ENCODE measurements around the gene VWA5A. TPM values are rescaled to one million over a fixed set of nuclear protein-coding genes. Genes with fewer than 3 reads are reported as not detected.
"Not testable (repeated sequence)": the region's sequence is repeated elsewhere in the genome, so short reads cannot be mapped to it uniquely, and the experiment has no call there.

Gene VWA5A
- total and polyA plus RNA-seq, 10 donors: 6.7 to 15.4 (median 11.7) TPM

DNA sequence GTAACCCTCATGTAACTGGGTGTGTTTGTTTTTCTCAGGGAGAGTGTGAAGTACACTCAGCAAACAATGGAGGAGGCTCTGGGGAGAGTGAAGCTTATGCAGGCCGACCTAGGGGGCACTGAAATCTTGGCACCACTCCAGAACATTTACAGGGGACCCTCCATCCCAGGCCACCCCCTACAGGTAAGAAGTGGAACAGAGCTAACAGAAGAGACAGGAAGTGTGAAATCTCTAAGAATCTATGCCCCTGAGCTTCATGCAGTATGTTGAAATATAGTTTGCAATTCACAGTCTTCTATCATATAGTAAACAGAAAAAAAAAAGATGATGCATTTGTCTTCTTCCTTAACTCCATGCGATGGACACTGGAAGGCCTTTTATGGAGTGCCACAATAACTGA is 8.4 kb downstream of the VWA5A start:
- TF ChIP-seq POLR2A (IDR thresholded peaks at IDR 0.05) (no peak), POLR2AphosphoS5 (IDR thresholded peaks at IDR 0.05) (no peak)
- TF ChIP-seq, protein P1, sequence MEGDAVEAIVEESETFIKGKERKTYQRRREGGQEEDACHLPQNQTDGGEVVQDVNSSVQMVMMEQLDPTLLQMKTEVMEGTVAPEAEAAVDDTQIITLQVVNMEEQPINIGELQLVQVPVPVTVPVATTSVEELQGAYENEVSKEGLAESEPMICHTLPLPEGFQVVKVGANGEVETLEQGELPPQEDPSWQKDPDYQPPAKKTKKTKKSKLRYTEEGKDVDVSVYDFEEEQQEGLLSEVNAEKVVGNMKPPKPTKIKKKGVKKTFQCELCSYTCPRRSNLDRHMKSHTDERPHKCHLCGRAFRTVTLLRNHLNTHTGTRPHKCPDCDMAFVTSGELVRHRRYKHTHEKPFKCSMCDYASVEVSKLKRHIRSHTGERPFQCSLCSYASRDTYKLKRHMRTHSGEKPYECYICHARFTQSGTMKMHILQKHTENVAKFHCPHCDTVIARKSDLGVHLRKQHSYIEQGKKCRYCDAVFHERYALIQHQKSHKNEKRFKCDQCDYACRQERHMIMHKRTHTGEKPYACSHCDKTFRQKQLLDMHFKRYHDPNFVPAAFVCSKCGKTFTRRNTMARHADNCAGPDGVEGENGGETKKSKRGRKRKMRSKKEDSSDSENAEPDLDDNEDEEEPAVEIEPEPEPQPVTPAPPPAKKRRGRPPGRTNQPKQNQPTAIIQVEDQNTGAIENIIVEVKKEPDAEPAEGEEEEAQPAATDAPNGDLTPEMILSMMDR (IDR thresholded peaks at IDR 0.05 in 8 of 11, conservative IDR thresholded peaks at IDR 0.05 in 3 of 11): no peak
- H3K4me3 ChIP-seq: no peak overlapping the region
- H3K27me3 ChIP-seq (replicated peaks in 1 of 7): no peaks in the 10 kb centered on the region
- peaks cover 0 to 15% (median 9%) of the 10 kb centered on the region in 8 donors for H3K9me3 ChIP-seq
- H3K27ac ChIP-seq: no peak overlapping the region
- DNase-seq: no peak
- no peaks in the 10 kb centered on the region for H3K4me1 ChIP-seq
- 67 to 74% (median 68%) methylated on average over 2 of the region's 2 CpGs for WGBS, 5 donors
- intact Hi-C loops (cut with DNase I; ENCODE audit: low total_unique reads): no loop called here
- peaks cover 0 to 72% (median 43%) of the 10 kb centered on the region in 6 donors for H3K36me3 ChIP-seq

GRCh38 chr11:124127134-124127533 is 11.9 kb downstream of the VWA5A start:
- intact Hi-C loops (cut with DNase I; ENCODE audit: low total_unique reads); DNase-seq; H3K27me3 ChIP-seq (replicated peaks in 1 of 7); H3K4me3 ChIP-seq; H3K4me1 ChIP-seq; H3K27ac ChIP-seq: not testable (repeated sequence)
- 89 to 100% (median 92%) methylated on average over 1 of the region's 1 CpG; no CpG with 5 or more reads in 1 of the 5 donors for WGBS, 5 donors
- H3K9me3 ChIP-seq: peaks cover 0 to 15% (median 9%) of the 10 kb centered on the region in 8 donors
- H3K36me3 ChIP-seq: peaks cover 0 to 36% (median 25%) of the 10 kb centered on the region in 6 donors

GRCh38 chr11:124143034-124143433 is 27.8 kb downstream of the VWA5A start:
- H3K4me3 ChIP-seq: no peak overlapping the region
- H3K27me3 ChIP-seq (replicated peaks in 1 of 7): no peaks in the 10 kb centered on the region
- peaks cover 0 to 75% (median 14%) of the 10 kb centered on the region in 6 donors for H3K36me3 ChIP-seq
- DNase-seq: no peak
- H3K4me1 ChIP-seq: no peaks in the 10 kb centered on the region
- TF ChIP-seq, protein P1 (IDR thresholded peaks at IDR 0.05 in 8 of 11, conservative IDR thresholded peaks at IDR 0.05 in 3 of 11): no peak
- no peak for TF ChIP-seq POLR2AphosphoS5 (IDR thresholded peaks at IDR 0.05)
- TF ChIP-seq POLR2A (IDR thresholded peaks at IDR 0.05): no peak
- H3K27ac ChIP-seq: no peak overlapping the region
- intact Hi-C loops (cut with DNase I; ENCODE audit: low total_unique reads): no loop called here
- WGBS, 5 donors: 92 to 98% (median 95%) methylated on average over 2 of the region's 2 CpGs
- H3K9me3 ChIP-seq: peaks cover 0 to 18% (median 12%) of the 10 kb centered on the region in 8 donors

GRCh38 chr11:124147951-124148350 is 32.7 kb downstream of the VWA5A start:
- peaks cover 0 to 34% (median 4%) of the 10 kb centered on the region in 6 donors for H3K36me3 ChIP-seq
- WGBS, 5 donors: 76 to 87% (median 81%) methylated on average over 2 of the region's 2 CpGs
- H3K27me3 ChIP-seq (replicated peaks in 1 of 7): no peaks in the 10 kb centered on the region
- intact Hi-C loops (cut with DNase I; ENCODE audit: low total_unique reads): no loop called here
- no peak for DNase-seq
- TF ChIP-seq, protein P1 (IDR thresholded peaks at IDR 0.05 in 8 of 11, conservative IDR thresholded peaks at IDR 0.05 in 3 of 11): no peak
- TF ChIP-seq POLR2AphosphoS5 (IDR thresholded peaks at IDR 0.05) (no peak), POLR2A (IDR thresholded peaks at IDR 0.05) (no peak)
- H3K9me3 ChIP-seq: peaks cover 0 to 5% (median 0%) of the 10 kb centered on the region in 8 donors
- no peak overlapping the region for H3K4me3 ChIP-seq
- H3K27ac ChIP-seq: no peak overlapping the region
- no peaks in the 10 kb centered on the region for H3K4me1 ChIP-seq

DNA sequence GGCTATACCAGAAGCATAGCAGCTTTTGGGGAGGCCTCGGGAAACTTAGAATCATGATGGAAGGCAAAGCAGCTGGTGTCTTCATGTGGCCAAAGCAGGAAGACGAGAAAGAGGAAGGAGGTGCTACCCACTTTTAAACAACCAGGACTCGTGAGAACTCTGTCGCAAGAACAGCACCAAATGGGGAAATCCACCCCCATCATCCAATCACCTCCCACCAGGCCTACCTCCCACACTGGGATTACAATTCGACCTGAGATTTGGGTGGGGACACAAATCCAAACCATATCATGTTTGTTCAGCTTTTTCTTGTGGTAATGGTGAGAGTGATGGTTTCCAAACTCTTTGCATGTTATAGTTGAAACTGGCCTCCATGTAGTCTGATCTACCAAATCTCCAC is 35.4 kb downstream of the VWA5A start:
- TF ChIP-seq POLR2AphosphoS5 (IDR thresholded peaks at IDR 0.05): no peak
- no peak for TF ChIP-seq POLR2A (IDR thresholded peaks at IDR 0.05)
- TF ChIP-seq, protein P1 (IDR thresholded peaks at IDR 0.05 in 8 of 11, conservative IDR thresholded peaks at IDR 0.05 in 3 of 11): no peak
- no peak for DNase-seq
- intact Hi-C loops (cut with DNase I; ENCODE audit: low total_unique reads): no loop called here
- Histone ChIP-seq H3K36me3 (peaks cover 0 to 9% (median 0%) of the 10 kb centered on the region in 6 donors), H3K4me1 (no peaks in the 10 kb centered on the region), H3K27ac (no peak overlapping the region), H3K4me3 (no peak overlapping the region), H3K27me3 (replicated peaks in 1 of 7) (no peaks in the 10 kb centered on the region), H3K9me3 (peaks cover 0 to 5% (median 0%) of the 10 kb centered on the region in 8 donors)
- 31 to 57% (median 45%) methylated on average over 5 of the region's 5 CpGs for WGBS, 5 donors
